Dendritic cell treated with granulocyte-macrophage colony-stimulating factor and Interleukin-4, amounts not matched to agents 40 ng/mL and 50 ng/mL, for 4 days (primary cell): ENCODE results near the gene KIF18B.

Source experiments
- H3K27ac Mint-ChIP-seq: one replicate; pipeline ENCODE4 v1.8.0; 2022; ENCODE audit warnings: mild to moderate bottlenecking, mixed read lengths
- H3K27me3 Mint-ChIP-seq: one replicate; pipeline ENCODE4 v1.8.0; 2022; ENCODE audit warnings: mild to moderate bottlenecking, mixed read lengths
- H3K36me3 Mint-ChIP-seq: one replicate; pipeline ENCODE4 v1.8.0; 2022; ENCODE audit warnings: low read depth, mixed read lengths
- H3K4me1 Mint-ChIP-seq: one replicate; pipeline ENCODE4 v1.8.0; 2022; ENCODE audit warnings: low read depth, mixed read lengths
- H3K4me3 Mint-ChIP-seq: one replicate; pipeline ENCODE4 v1.8.0; 2022; ENCODE audit warnings: mild to moderate bottlenecking, moderate library complexity, mixed read lengths
- H3K9me3 Mint-ChIP-seq: one replicate; pipeline ENCODE4 v1.8.0; 2022; ENCODE audit warnings: mixed read lengths
- intact Hi-C: fragments of 100-400 bp; cut with micrococcal nuclease; formaldehyde crosslinking; loops from one replicate; pipeline ENCODE4 v1.15.0; 2022

Gene KIF18B

GRCh38 chr17:44887016-44887415 lies 60.6 kb downstream of the KIF18B start:
- peaks cover 4% of the 10 kb centered on the region for H3K4me1 Mint-ChIP-seq
- peaks cover 64% of the 10 kb centered on the region for H3K36me3 Mint-ChIP-seq
- no peaks in the 10 kb centered on the region for H3K9me3 Mint-ChIP-seq
- no peak overlapping the region for H3K27ac Mint-ChIP-seq
- intact Hi-C loops = no loop called here
- H3K27me3 Mint-ChIP-seq = no peaks in the 10 kb centered on the region
- no peak overlapping the region for H3K4me3 Mint-ChIP-seq

GRCh38 chr17:44884941-44885340 lies 62.6 kb downstream of the KIF18B start:
- Mint-ChIP-seq H3K4me3 (no peak overlapping the region), H3K27me3 (no peaks in the 10 kb centered on the region), H3K27ac (no peak overlapping the region), H3K4me1 (no peaks in the 10 kb centered on the region), H3K9me3 (no peaks in the 10 kb centered on the region), H3K36me3 (peaks cover 71% of the 10 kb centered on the region)
- intact Hi-C loops = no loop called here

DNA sequence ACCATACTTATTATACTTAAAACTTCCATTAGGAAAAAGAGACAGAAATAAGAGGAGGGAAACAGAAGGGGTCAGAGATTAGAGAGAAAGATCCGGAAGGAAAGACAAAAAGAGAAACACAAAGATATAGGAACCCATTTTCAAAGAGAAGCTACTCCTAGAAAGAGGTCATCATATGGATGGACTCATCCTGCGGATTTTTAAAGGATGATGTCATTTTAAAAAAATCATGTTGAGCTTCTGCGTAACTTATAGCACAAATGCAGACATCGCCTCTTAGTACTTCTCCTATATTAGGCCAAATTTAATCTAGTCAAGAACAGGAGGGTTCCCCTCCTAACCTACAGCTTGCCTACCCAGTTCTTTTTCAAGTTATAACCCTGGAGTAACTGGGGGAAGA lies 66.4 kb downstream of the KIF18B start:
- Mint-ChIP-seq H3K27ac (no peak overlapping the region), H3K27me3 (no peaks in the 10 kb centered on the region), H3K9me3 (no peaks in the 10 kb centered on the region), H3K36me3 (peaks cover 100% of the 10 kb centered on the region), H3K4me3 (no peak overlapping the region), H3K4me1 (no peaks in the 10 kb centered on the region)
- intact Hi-C loops = no loop called here

DNA sequence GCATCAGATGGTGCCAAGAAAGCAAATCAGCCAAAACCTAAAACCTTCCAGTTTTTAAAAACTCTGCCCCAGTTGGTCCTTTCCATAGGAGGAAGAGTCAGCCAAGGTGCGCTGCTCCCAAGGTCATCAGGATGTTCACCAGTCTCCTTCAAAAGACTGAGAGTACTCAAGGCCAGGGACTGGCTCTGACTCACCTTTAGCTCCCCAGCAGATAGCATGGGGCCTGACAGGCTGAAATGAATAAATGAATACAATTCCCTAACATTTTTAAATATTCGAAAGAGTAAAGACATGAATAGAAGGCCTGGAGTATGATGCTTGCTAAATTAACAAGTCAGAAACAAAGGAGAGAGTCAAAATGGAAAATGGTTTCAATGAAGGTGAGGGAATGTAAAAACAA lies 67.5 kb downstream of the KIF18B start:
- intact Hi-C loops = no loop called here
- Mint-ChIP-seq H3K4me1 (no peaks in the 10 kb centered on the region), H3K27ac (no peak overlapping the region), H3K4me3 (no peak overlapping the region), H3K27me3 (no peaks in the 10 kb centered on the region), H3K36me3 (peaks cover 100% of the 10 kb centered on the region), H3K9me3 (no peaks in the 10 kb centered on the region)

GRCh38 chr17:44879376-44879775 lies 68.2 kb downstream of the KIF18B start:
- H3K9me3 Mint-ChIP-seq = no peaks in the 10 kb centered on the region
- no peak overlapping the region for H3K27ac Mint-ChIP-seq
- no peak overlapping the region for H3K4me3 Mint-ChIP-seq
- intact Hi-C loops = no loop called here
- no peaks in the 10 kb centered on the region for H3K27me3 Mint-ChIP-seq
- peaks cover 97% of the 10 kb centered on the region for H3K36me3 Mint-ChIP-seq
- H3K4me1 Mint-ChIP-seq = no peaks in the 10 kb centered on the region

GRCh38 chr17:44878627-44879221 lies 68.8 kb downstream of the KIF18B start:
- intact Hi-C loops = no loop called here
- no peaks in the 10 kb centered on the region for H3K4me1 Mint-ChIP-seq
- H3K27me3 Mint-ChIP-seq = no peaks in the 10 kb centered on the region
- H3K27ac Mint-ChIP-seq = no peak overlapping the region
- peaks cover 97% of the 10 kb centered on the region for H3K36me3 Mint-ChIP-seq
- H3K4me3 Mint-ChIP-seq = no peak overlapping the region
- no peaks in the 10 kb centered on the region for H3K9me3 Mint-ChIP-seq

- Mint-ChIP-seq H3K4me3 (no peak overlapping the region), H3K36me3 (peaks cover 97% of the 10 kb centered on the region), H3K9me3 (no peaks in the 10 kb centered on the region), H3K27me3 (no peaks in the 10 kb centered on the region), H3K27ac (no peak overlapping the region), H3K4me1 (no peaks in the 10 kb centered on the region)
- intact Hi-C loops = no loop called here
Observed at GRCh38 chr17:44877121-44877520, 70.5 kb downstream of the KIF18B start.

DNA sequence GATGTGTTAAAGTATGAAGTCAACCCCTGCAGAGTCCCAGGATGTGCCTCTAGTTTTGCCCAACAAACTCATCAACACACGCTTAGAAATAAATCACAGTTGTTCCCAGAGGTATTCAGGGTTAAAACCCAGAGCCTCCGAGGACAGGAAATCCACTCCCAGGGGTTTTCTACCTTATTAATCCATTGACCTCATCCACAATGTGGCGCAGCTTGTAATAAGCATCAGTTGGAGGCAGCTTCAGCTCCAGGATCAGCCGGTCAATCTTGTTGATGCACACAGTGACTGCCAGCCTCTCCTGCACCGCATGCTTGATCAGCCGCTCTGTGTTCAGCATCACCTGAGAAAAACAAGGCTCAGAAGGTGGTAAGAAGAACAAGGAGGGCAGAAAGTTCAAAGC lies 71.8 kb downstream of the KIF18B start:
- no peaks in the 10 kb centered on the region for H3K27me3 Mint-ChIP-seq
- no peak overlapping the region for H3K27ac Mint-ChIP-seq
- no peaks in the 10 kb centered on the region for H3K9me3 Mint-ChIP-seq
- H3K36me3 Mint-ChIP-seq = peaks cover 97% of the 10 kb centered on the region
- H3K4me1 Mint-ChIP-seq = no peaks in the 10 kb centered on the region
- no peak overlapping the region for H3K4me3 Mint-ChIP-seq
- intact Hi-C loops = no loop called here
